Lower lobe of right lung (tissue), 2 donors: Measurements from ENCODE around the gene ARHGAP28. TPM values are rescaled to one million over a fixed set of nuclear protein-coding genes. Genes with fewer than 3 reads are reported as not detected.
A peak's percentile ranks its signal among the peaks of the same experiment; 100 is the strongest.

Experiments
- ATAC-seq, 2 donors: fragments of 200-7000 bp; cut with Tn5 transposase; one replicate each; pipeline ENCODE4 v1.9.1; 2020 to 2022; ENCODE audit warnings: mild to moderate bottlenecking in 2 of 2, moderate library complexity in 2 of 2
- DNase-seq: peaks from one replicate; pipeline ENCODE4 v3.0.0-alpha.2; 2020
- H3K27ac ChIP-seq: fragments of 200-600 bp; one replicate; pipeline ENCODE4 v1.8.0; 2022
- H3K27me3 ChIP-seq: fragments of 200-600 bp; one replicate; pipeline ENCODE4 v1.8.0; 2022; ENCODE audit warnings: low read depth
- H3K36me3 ChIP-seq: fragments of 200-600 bp; one replicate; pipeline ENCODE4 v1.8.0; 2022; ENCODE audit warnings: mild to moderate bottlenecking
- H3K4me1 ChIP-seq: fragments of 200-600 bp; one replicate; pipeline ENCODE4 v1.8.0; 2022
- H3K4me3 ChIP-seq: fragments of 200-600 bp; one replicate; pipeline ENCODE4 v1.8.0; 2022; ENCODE audit warnings: mild to moderate bottlenecking
- H3K9me3 ChIP-seq: fragments of 200-600 bp; one replicate; pipeline ENCODE4 v1.8.0; 2022
- intact Hi-C: fragments of 100-400 bp; cut with DNase I; formaldehyde crosslinking; loops from one replicate; pipeline ENCODE4 v1.11.0; 2022
- total RNA-seq: library from RNA; stranded (reverse); fragmentation: NEBNext Ultra II Directional; extraction: Animal tissue kit (Norgen Biotek cat#: 25700); gene quantifications from one replicate; pipeline ENCODE4 v1.2.1, GENCODE V29; 2021
- TF ChIP-seq, protein P1 (sequence below): fragments of 200-600 bp; IDR thresholded peaks from one replicate; pipeline ENCODE4 v1.8.0; 2022; ENCODE audit warnings: antibody characterized with exemption, mild to moderate bottlenecking
- donor health status: DM: no; HTN: yes; CAD: no; lungs with severe emphysema.

The ARHGAP28 gene
- total RNA-seq, 1 donor from 2014 or later, result 13.1 TPM

DNA sequence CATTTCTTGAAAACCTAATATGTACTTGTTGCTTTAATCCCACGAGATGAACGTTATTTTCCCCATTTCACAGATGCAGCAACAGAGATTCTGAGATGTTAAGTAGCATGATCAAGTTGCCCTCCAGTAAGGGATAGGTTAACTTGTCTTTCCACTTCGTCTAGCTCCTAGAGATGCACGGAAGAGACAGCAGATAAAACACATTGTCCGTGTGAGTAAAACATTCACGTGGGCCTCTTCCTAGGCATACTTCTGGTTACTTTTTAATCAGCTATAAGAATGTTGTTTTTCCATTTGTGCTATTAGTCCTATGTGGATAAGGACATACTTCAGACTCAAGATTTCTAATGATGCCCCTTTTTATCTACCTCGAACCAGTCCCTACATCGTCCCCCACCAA is 1.2 kb upstream of the ARHGAP28 start:
- Histone ChIP-seq H3K27me3 (no peaks in the 10 kb centered on the region), H3K27ac (peak overlapping the region; percentile 64), H3K4me1 (no peaks in the 10 kb centered on the region), H3K4me3 (no peak overlapping the region), H3K36me3 (no peaks in the 10 kb centered on the region), H3K9me3 (no peaks in the 10 kb centered on the region)
- intact Hi-C loops, result no loop called here
- ATAC-seq (no peak), DNase-seq (no peak)
- TF ChIP-seq, protein P1, sequence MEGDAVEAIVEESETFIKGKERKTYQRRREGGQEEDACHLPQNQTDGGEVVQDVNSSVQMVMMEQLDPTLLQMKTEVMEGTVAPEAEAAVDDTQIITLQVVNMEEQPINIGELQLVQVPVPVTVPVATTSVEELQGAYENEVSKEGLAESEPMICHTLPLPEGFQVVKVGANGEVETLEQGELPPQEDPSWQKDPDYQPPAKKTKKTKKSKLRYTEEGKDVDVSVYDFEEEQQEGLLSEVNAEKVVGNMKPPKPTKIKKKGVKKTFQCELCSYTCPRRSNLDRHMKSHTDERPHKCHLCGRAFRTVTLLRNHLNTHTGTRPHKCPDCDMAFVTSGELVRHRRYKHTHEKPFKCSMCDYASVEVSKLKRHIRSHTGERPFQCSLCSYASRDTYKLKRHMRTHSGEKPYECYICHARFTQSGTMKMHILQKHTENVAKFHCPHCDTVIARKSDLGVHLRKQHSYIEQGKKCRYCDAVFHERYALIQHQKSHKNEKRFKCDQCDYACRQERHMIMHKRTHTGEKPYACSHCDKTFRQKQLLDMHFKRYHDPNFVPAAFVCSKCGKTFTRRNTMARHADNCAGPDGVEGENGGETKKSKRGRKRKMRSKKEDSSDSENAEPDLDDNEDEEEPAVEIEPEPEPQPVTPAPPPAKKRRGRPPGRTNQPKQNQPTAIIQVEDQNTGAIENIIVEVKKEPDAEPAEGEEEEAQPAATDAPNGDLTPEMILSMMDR, result no peak

DNA sequence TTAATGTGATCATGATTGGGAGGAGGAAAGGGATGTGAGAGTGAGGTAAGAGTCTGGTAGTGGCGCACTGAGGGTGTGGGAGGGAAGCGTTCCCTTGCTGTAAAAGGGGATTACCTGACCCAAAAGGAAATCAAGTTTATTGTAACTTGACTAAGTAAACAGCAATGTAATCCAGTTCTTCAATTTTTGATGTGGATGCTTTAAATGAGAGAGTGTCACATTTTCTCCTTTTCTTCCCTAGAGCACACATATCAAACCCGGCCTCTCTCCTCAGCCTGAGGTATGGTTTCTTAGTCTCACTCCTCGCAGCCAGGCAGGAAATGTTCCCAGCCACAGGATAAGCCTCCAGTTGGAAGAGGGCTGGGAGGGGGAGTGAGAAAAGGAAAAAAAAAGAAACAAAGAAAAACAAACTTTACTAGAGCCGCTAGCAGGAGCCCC is 688 bp upstream of the ARHGAP28 start:
- Histone ChIP-seq H3K36me3 (no peaks in the 10 kb centered on the region), H3K9me3 (no peaks in the 10 kb centered on the region), H3K4me3 (peak overlapping the region; percentile 60), H3K4me1 (no peaks in the 10 kb centered on the region), H3K27me3 (no peaks in the 10 kb centered on the region), H3K27ac (peak overlapping the region; percentile 64)
- intact Hi-C loops, result no loop called here
- TF ChIP-seq, protein P1, result no peak
- ATAC-seq (peak in 1 of 2 donors; percentile 44), DNase-seq (no peak)

DNA sequence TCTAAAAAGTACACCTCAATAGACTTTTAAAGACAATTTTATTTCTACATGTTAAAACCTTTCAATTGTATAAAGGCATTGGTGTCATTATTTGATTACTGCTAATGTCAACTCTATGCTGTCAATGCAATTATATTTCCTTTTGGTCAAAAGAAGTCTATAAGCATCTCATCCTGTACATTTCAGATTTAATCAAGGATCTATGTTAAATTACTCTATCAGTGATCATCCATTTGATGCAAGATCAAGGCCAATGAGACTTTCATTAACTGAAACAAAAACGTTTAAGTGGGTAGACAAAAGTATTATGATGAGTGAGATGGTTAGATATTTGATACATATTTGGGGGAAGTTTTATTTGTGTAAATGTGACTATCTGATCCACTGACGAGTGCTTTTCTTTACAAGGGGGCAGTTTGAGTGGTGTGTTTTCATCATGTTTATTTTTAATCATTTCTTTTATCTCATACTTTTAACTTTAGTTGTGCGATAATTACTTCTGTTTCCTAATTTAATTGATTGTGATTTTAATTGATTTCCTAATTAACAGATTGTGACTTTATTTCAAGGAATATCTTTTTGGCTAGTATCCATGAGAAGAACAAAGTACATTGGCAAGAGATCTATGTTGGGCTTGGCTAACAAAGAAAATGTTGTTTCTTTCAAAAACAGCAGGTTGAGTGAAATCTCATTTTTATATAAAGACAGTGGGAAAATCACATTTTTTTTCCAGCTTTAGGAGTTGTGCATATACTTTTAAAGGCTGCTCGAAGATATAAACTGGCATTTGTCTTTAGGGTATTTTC is 1.1 kb downstream of the ARHGAP28 start:
- DNase-seq (no peak), ATAC-seq (no peak)
- Histone ChIP-seq H3K9me3 (no peaks in the 10 kb centered on the region), H3K4me1 (no peaks in the 10 kb centered on the region), H3K36me3 (no peaks in the 10 kb centered on the region), H3K27ac (peak overlapping the region; percentile 74), H3K27me3 (no peaks in the 10 kb centered on the region), H3K4me3 (peak overlapping the region; percentile 60)
- TF ChIP-seq, protein P1, result no peak
- intact Hi-C loops, result no loop called here

DNA sequence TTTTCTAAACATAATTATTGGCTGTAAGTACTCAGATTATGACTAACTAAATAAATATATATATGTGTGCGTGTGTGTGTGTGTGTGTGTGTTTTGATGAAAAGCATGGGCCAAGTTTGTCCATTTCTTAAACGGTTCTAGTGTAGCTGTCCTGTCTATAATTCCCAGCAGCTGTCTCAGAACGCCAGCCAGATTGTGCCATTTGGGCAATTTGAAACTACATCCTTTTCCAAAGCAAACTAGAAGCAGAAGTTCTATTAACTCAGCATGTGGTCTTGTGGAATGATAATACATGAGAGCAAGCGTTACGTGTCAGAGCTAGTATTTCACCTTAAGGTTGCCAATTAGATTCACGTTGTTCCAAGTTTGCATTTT is 1.7 kb downstream of the ARHGAP28 start:
- H3K27me3 ChIP-seq, result no peaks in the 10 kb centered on the region
- H3K27ac ChIP-seq, result peak overlapping the region; percentile 44
- H3K36me3 ChIP-seq, result no peaks in the 10 kb centered on the region
- H3K4me1 ChIP-seq, result no peaks in the 10 kb centered on the region
- ATAC-seq (no peak), DNase-seq (no peak)
- TF ChIP-seq, protein P1, result no peak
- H3K4me3 ChIP-seq, result peak overlapping the region; percentile 60
- intact Hi-C loops, result no loop called here
- no peaks in the 10 kb centered on the region for H3K9me3 ChIP-seq

DNA sequence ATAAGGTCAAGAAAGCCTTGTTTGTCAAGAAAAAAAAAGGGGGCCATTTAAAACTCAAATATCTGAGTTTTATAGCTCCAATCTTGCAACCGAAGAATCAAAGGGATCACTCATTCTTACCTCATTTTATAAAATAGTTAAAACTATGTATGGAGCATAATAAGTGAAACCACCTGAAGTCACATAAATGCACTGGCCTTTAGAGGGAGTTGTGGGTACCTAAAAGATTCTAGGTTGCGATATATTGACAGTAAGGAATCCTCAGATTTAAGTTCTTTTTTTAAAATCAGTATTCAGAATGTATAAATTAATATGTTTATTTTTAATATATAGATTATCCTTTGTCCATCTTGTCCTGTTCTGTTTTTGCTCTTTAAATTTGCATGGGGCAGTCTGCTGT is 3.4 kb downstream of the ARHGAP28 start:
- H3K27ac ChIP-seq, result no peak overlapping the region
- ATAC-seq (no peak), DNase-seq (no peak)
- H3K4me3 ChIP-seq, result no peak overlapping the region
- intact Hi-C loops, result no loop called here
- H3K36me3 ChIP-seq, result no peaks in the 10 kb centered on the region
- TF ChIP-seq, protein P1, result no peak
- no peaks in the 10 kb centered on the region for H3K27me3 ChIP-seq
- no peaks in the 10 kb centered on the region for H3K9me3 ChIP-seq
- H3K4me1 ChIP-seq, result no peaks in the 10 kb centered on the region
